Measurements from ENCODE around the gene STYXL1. TPM values are rescaled to one million over a fixed set of nuclear protein-coding genes. Genes with fewer than 3 reads are reported as not detected.

The STYXL1 gene
- total RNA-seq, 1 donor from 2014 or later: 35.3 TPM

DNA sequence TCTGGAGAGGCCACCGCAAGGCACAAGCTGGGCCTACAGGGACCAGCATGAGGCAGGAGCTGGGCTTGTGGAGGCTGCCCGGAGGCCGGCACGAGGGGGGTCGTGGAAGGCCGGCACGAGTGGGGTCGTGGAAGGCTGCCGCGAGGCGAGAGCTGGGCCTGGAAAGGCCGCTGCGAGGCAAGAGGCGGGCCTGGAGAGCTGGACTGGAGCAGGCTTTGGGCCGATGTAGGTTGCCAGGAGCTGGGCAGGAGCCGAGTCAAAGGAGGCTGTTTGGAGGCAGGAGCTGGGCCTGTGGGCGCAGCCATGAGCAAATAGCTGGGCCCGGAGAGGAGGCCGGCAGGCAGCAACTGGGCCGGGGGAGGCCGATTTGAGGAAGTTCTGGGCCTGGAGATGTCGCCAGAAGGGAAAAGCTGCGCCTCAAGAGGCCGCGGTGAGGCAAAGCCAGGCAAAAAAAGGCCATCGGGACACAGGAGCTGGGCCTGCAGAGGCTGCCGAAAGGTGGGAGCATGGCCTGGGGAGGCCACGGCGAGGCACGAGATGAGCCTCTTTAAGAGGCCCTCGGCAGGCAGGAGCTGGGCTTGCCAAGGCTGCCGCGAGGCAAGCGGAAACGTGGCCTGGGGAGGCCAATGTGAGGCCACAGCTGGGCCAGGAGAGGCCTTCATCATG is 26.6 kb upstream of the STYXL1 start:
- Mint-ChIP-seq H3K27ac (no peak overlapping the region), H3K36me3 (no peaks in the 10 kb centered on the region), H3K4me1 (no peaks in the 10 kb centered on the region), H3K4me3 (no peak overlapping the region), H3K9me3 (peaks cover 6% of the 10 kb centered on the region), H3K27me3 (ENCODE audit: low read depth) (no peaks in the 10 kb centered on the region)
- TF ChIP-seq, protein P1, sequence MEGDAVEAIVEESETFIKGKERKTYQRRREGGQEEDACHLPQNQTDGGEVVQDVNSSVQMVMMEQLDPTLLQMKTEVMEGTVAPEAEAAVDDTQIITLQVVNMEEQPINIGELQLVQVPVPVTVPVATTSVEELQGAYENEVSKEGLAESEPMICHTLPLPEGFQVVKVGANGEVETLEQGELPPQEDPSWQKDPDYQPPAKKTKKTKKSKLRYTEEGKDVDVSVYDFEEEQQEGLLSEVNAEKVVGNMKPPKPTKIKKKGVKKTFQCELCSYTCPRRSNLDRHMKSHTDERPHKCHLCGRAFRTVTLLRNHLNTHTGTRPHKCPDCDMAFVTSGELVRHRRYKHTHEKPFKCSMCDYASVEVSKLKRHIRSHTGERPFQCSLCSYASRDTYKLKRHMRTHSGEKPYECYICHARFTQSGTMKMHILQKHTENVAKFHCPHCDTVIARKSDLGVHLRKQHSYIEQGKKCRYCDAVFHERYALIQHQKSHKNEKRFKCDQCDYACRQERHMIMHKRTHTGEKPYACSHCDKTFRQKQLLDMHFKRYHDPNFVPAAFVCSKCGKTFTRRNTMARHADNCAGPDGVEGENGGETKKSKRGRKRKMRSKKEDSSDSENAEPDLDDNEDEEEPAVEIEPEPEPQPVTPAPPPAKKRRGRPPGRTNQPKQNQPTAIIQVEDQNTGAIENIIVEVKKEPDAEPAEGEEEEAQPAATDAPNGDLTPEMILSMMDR (IDR thresholded peaks at IDR 0.05; ENCODE audit: unreplicated experiment): no peak
- DNase-seq (ENCODE audit: low spot score in 2 of 2, unreplicated experiment in 2 of 2): no peak

DNA sequence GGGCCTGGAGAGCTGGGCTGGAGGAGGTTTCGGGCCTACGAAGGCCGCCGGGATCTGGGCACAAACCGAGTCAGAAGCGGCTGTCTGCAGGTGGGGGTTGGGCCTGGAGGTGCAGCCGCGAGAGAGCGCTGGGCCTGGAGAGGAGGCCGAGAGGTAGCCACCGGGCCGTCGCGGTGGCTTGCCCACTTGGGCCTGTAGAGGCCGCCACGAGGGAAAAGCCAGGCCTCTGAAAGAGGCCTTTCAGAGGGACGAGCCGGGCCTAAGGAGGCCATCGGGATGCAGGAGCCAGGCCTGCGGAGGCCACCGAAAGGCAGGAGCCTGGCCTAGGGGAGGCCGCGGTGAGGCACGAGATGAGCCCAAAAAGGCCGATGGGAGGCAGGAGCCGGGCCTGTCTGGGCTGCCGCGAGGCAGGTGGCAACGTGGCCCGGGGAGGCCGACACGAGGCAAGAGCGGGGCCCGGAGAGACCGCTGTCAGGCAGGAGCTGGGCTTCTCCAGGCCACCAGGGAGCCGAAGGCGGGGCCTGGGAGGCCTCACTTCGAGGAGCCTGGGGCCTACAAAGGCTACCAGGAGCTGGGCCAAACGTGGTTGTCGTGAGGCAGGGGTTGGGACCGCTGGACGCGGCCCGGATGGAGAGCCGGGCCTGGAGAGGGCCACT is 25.7 kb upstream of the STYXL1 start:
- Mint-ChIP-seq H3K27ac (no peak overlapping the region), H3K36me3 (no peaks in the 10 kb centered on the region), H3K27me3 (ENCODE audit: low read depth) (no peaks in the 10 kb centered on the region), H3K4me1 (peaks cover 3% of the 10 kb centered on the region), H3K9me3 (peaks cover 6% of the 10 kb centered on the region), H3K4me3 (no peak overlapping the region)
- DNase-seq (ENCODE audit: low spot score in 2 of 2, unreplicated experiment in 2 of 2): no peak
- TF ChIP-seq, protein P1 (IDR thresholded peaks at IDR 0.05; ENCODE audit: unreplicated experiment): no peak

DNA sequence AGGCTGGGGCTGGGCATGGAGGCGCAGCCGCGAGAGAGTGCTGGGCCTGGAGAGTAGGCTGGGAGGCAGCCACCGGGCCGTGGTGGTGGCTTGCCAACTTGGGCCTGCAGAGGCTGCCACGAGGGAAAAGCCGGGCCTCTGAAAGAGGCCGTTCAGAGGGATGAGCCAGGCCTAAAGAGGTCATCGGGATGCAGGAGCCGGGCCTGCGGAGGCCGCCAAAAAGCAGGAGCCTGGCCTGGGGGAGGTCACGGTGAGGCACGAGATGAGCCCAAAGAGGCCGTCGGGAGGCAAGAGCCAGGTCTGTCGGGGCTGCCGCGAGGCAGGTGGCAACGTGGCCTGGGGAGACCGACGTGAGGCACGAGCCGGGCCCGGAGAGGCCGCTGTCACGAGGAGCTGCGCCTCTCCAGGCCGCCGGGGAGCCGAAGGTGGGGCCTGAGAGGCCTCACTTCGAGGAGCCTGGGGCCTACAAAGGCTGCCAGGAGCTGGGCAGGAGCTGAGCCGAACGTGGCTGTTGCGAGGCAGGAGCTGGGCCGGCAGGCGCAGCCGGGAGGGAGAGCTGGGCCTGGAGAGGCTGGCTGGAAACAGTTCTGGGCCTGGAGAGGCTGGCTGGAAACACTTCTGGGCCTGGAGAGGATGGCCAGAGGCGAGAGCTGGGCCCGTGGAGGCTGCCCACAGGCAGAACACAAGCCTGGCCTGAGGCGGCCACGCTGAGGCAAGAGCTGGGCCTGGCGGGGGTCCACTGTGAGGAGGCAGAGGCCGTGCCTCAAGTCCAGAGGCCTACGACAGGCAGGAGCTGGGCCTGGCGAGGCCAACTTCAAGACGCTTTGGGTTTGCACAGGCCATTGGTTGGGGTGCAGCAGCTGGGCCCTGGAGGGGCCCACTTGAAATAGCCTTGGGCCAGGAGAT is 24.7 kb upstream of the STYXL1 start:
- no peak for DNase-seq (ENCODE audit: low spot score in 2 of 2, unreplicated experiment in 2 of 2)
- Mint-ChIP-seq H3K4me1 (peaks cover 3% of the 10 kb centered on the region), H3K27ac (no peak overlapping the region), H3K4me3 (no peak overlapping the region), H3K9me3 (peaks cover 6% of the 10 kb centered on the region), H3K27me3 (ENCODE audit: low read depth) (no peaks in the 10 kb centered on the region), H3K36me3 (no peaks in the 10 kb centered on the region)
- TF ChIP-seq, protein P1 (IDR thresholded peaks at IDR 0.05; ENCODE audit: unreplicated experiment): no peak

- TF ChIP-seq, protein P1 (IDR thresholded peaks at IDR 0.05; ENCODE audit: unreplicated experiment): no peak
- Mint-ChIP-seq H3K36me3 (peaks cover 4% of the 10 kb centered on the region), H3K4me3 (no peak overlapping the region), H3K9me3 (peaks cover 6% of the 10 kb centered on the region), H3K4me1 (peaks cover 3% of the 10 kb centered on the region), H3K27ac (peak overlapping the region; percentile 47), H3K27me3 (ENCODE audit: low read depth) (no peaks in the 10 kb centered on the region)
- DNase-seq (ENCODE audit: low spot score in 2 of 2, unreplicated experiment in 2 of 2): no peak
Observed at GRCh38 chr7:76071316-76072242, 23.8 kb upstream of the STYXL1 start.

- Mint-ChIP-seq H3K27me3 (ENCODE audit: low read depth) (no peaks in the 10 kb centered on the region), H3K9me3 (no peaks in the 10 kb centered on the region), H3K36me3 (peaks cover 23% of the 10 kb centered on the region), H3K4me3 (no peak overlapping the region), H3K4me1 (peaks cover 3% of the 10 kb centered on the region), H3K27ac (peak overlapping the region; percentile 79)
- DNase-seq (ENCODE audit: low spot score in 2 of 2, unreplicated experiment in 2 of 2): no peak
- TF ChIP-seq, protein P1 (IDR thresholded peaks at IDR 0.05; ENCODE audit: unreplicated experiment): no peak
Observed at GRCh38 chr7:76069238-76069638, 21.4 kb upstream of the STYXL1 start.
